Measurements from ENCODE around the gene NFKBIE. TPM values are rescaled to one million over a fixed set of nuclear protein-coding genes. Genes with fewer than 3 reads are reported as not detected.

Gene NFKBIE
- total RNA-seq, 1 experiment from 2014 or later: 24.9 TPM

DNA sequence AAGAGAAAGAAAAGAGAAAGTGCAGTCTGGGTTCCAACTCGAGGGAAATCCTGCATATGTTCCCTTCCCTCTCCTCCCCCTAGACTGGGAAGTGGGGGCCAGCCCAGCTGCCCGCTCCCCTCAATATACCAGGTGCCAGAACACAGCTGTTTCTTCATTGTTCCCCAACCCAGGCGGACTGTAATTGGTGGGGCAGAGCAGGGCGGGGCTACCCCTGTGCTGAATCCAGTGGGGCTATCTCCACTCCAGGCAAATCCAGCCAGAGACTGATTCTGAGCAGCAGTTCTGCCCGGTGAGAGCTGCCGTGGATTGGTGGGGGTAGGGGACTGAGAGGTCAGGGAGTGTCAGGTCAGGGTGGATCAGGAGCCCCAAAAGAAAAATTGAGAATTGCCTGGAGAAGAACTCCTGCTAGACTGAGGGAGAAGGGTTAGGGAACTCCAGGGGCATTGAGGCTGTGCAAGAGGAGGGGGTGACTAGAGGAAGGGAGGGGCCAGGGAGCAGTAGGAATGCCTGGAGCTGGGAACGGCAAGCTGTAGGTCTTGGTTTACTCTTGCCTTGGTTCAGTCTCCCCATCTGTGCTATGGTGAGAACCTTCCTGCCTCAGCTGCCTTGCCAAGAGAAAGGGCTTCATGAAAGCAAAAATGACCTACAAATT lies 48.5 kb downstream of the NFKBIE start, which contains the start of gene MYMX:
MYMX (plus strand) TSS at position 250 of the 655 bp plus-strand sequence. CDS start 546 bp downstream, outside the sequence.
- ChIA-PET POLR2A (no interaction called here), CTCF (interaction anchor here (0.7 kb wide), 1 partner anchor 597 kb away, joined by 5 read pairs; no protein-coding TSS in a partner anchor)
- TF ChIP-seq POLR2AphosphoS5 (IDR thresholded peaks at IDR 0.05; ENCODE audit: low read depth, low read length) (no peak), SIN3A (IDR thresholded peaks at IDR 0.05; ENCODE audit: borderline replicate concordance, insufficient read depth, low read depth, low read length) (no peak), TCF7L2 (IDR thresholded peaks at IDR 0.05; ENCODE audit: low read depth, low read length) (no peak)
- TF ChIP-seq, protein P1, sequence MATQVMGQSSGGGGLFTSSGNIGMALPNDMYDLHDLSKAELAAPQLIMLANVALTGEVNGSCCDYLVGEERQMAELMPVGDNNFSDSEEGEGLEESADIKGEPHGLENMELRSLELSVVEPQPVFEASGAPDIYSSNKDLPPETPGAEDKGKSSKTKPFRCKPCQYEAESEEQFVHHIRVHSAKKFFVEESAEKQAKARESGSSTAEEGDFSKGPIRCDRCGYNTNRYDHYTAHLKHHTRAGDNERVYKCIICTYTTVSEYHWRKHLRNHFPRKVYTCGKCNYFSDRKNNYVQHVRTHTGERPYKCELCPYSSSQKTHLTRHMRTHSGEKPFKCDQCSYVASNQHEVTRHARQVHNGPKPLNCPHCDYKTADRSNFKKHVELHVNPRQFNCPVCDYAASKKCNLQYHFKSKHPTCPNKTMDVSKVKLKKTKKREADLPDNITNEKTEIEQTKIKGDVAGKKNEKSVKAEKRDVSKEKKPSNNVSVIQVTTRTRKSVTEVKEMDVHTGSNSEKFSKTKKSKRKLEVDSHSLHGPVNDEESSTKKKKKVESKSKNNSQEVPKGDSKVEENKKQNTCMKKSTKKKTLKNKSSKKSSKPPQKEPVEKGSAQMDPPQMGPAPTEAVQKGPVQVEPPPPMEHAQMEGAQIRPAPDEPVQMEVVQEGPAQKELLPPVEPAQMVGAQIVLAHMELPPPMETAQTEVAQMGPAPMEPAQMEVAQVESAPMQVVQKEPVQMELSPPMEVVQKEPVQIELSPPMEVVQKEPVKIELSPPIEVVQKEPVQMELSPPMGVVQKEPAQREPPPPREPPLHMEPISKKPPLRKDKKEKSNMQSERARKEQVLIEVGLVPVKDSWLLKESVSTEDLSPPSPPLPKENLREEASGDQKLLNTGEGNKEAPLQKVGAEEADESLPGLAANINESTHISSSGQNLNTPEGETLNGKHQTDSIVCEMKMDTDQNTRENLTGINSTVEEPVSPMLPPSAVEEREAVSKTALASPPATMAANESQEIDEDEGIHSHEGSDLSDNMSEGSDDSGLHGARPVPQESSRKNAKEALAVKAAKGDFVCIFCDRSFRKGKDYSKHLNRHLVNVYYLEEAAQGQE (IDR thresholded peaks at IDR 0.05; ENCODE audit: insufficient read depth in 1 of 2, low read depth in 2 of 2, low read length in 1 of 2): no peak
- TF ChIP-seq, protein P2, sequence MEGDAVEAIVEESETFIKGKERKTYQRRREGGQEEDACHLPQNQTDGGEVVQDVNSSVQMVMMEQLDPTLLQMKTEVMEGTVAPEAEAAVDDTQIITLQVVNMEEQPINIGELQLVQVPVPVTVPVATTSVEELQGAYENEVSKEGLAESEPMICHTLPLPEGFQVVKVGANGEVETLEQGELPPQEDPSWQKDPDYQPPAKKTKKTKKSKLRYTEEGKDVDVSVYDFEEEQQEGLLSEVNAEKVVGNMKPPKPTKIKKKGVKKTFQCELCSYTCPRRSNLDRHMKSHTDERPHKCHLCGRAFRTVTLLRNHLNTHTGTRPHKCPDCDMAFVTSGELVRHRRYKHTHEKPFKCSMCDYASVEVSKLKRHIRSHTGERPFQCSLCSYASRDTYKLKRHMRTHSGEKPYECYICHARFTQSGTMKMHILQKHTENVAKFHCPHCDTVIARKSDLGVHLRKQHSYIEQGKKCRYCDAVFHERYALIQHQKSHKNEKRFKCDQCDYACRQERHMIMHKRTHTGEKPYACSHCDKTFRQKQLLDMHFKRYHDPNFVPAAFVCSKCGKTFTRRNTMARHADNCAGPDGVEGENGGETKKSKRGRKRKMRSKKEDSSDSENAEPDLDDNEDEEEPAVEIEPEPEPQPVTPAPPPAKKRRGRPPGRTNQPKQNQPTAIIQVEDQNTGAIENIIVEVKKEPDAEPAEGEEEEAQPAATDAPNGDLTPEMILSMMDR (IDR thresholded peaks at IDR 0.05): no peak
- in situ Hi-C loops (cut with HindIII; ENCODE audit: low pct_unique_long_range_greater_than_20kb, low sequenced_read_pairs): no loop called here
- Histone ChIP-seq H3K9me3 (ENCODE audit: control insufficient read depth, insufficient read depth, low read depth, low read length) (no peaks in the 10 kb centered on the region), H3K27me3 (ENCODE audit: control insufficient read depth, insufficient read depth, low read length) (no peaks in the 10 kb centered on the region), H3K36me3 (ENCODE audit: control insufficient read depth, insufficient read depth, low read length) (no peaks in the 10 kb centered on the region), H3K4me3 (ENCODE audit: low read depth in 2 of 2, low read length in 2 of 2) (no peak within 1 kb of the TSS; a peak in 1 of 4 replicates), H3K27ac (ENCODE audit: low read length) (peak within 1 kb of the TSS; percentile 98), H3K4me1 (ENCODE audit: control insufficient read depth, insufficient read depth, low read length) (peaks cover 36% of the 10 kb centered on the region)
- no TSS peak for BruUV-seq (replicated peaks)
- ATAC-seq (no peak), DNase-seq (ENCODE audit: low read depth, low spot score) (no peak)
- intact Hi-C loops (cut with micrococcal nuclease; ENCODE audit: unreplicated experiment): no loop called here

GRCh38 chr6:44214307-44214706 lies 51.0 kb downstream of the NFKBIE start:
- H3K9me3 ChIP-seq (ENCODE audit: control insufficient read depth, insufficient read depth, low read depth, low read length): no peaks in the 10 kb centered on the region
- intact Hi-C loops (cut with micrococcal nuclease; ENCODE audit: unreplicated experiment): no loop called here
- CTCF ChIA-PET: no interaction called here
- POLR2A ChIA-PET: interaction anchor here (0.5 kb wide), 1 partner anchor 24 kb away, joined by 7 read pairs; no protein-coding TSS in a partner anchor
- no peak overlapping the region for H3K27ac ChIP-seq (ENCODE audit: low read length)
- H3K4me3 ChIP-seq (ENCODE audit: low read depth in 2 of 2, low read length in 2 of 2): no peak overlapping the region
- no peaks in the 10 kb centered on the region for H3K36me3 ChIP-seq (ENCODE audit: control insufficient read depth, insufficient read depth, low read length)
- TF ChIP-seq POLR2AphosphoS5 (IDR thresholded peaks at IDR 0.05; ENCODE audit: low read depth, low read length): no peak
- TF ChIP-seq SIN3A (IDR thresholded peaks at IDR 0.05; ENCODE audit: borderline replicate concordance, insufficient read depth, low read depth, low read length): no peak
- no peak for TF ChIP-seq TCF7L2 (IDR thresholded peaks at IDR 0.05; ENCODE audit: low read depth, low read length)
- TF ChIP-seq, protein P1 (IDR thresholded peaks at IDR 0.05; ENCODE audit: insufficient read depth in 1 of 2, low read depth in 2 of 2, low read length in 1 of 2): no peak
- TF ChIP-seq, protein P2 (IDR thresholded peaks at IDR 0.05): no peak
- ATAC-seq (no peak), DNase-seq (ENCODE audit: low read depth, low spot score) (no peak)
- in situ Hi-C loops (cut with HindIII; ENCODE audit: low pct_unique_long_range_greater_than_20kb, low sequenced_read_pairs): no loop called here
- no peaks in the 10 kb centered on the region for H3K27me3 ChIP-seq (ENCODE audit: control insufficient read depth, insufficient read depth, low read length)
- H3K4me1 ChIP-seq (ENCODE audit: control insufficient read depth, insufficient read depth, low read length): peaks cover 26% of the 10 kb centered on the region
- no TSS peak for BruUV-seq (replicated peaks)

Measured in Panc1 (cell line).